ENCODE results near the gene CBX7.

The CBX7 gene

DNA sequence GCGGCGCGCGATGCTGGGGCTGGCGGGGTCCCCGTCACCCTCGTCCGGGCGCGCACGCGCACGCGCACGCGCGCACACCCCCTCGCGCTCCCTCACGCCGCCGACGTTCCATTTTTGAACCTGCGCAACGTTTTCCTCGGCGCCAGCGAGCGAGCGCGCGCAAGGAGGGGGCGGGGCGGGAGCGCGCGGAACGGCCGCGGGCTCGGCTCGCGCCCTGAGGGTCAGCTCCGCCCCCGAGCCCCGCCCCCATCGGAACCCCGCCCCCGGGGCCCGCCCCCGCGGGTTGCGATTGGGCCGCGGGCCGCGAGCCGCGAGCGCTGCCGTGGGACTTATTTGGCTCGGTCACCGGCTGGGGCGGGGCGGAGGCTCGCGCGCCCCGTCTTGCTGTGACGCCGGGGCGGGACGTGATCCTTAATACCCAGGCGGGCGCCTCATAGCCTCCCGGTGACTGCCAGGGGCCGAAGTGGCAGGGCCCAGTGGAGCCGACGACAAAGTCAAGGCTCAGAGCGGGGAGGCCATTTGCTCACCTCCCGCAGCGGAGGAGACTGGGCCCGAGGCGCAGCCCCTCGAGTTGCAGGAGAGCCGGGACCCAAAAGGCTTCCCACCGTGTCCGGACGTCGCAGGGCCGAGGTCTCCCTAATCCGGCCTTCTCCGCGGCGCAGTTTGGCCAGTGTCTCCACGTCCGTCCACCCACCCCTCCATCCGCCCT is at the start of gene CBX7:
Gene CBX7, minus strand, starts transcription at position 170 of the 709 bp plus-strand sequence. CDS start 236 bp downstream, outside the sequence.
- DNase-seq: peak; percentile 61 to 71

DNA sequence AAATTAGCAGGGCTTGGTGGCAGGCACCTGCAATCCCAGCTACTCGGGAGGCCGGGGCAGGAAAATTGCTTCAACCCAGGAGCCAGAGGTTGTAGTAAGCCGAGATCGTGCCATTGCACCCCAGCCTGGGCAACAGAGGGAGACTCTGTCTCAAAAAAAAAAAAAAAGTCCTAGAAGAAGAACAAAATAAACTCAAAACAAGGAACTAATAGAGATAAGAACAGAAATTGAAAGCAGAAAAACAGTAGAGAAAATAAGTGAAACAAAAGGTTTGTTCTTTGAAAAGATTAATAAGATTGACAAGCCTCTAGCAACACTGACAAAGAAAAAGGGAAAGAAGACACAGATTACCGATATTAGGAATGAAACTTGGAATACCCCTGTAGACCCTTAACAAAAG is 45.1 kb upstream of the CBX7 start:
- no peak for DNase-seq

DNA sequence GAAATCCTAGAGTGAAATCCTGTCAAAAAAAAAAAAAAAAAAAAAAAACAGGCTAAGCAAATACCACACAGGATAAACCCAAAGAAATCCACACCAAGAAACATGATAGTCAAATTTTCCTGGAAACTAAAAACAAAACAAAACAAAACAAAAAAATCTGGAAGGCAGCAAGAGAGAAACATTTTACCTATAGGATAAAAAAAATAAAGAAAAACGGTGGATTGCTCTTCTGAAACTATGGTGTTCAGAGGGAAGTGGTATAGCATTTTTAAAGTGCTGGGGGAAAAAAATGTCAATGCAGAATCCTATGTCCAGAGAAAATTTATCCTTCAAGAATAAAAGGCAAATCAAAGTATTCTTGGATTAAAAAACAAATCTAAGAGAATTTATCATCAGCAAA is 41.6 kb upstream of the CBX7 start:
- no peak for DNase-seq

DNA sequence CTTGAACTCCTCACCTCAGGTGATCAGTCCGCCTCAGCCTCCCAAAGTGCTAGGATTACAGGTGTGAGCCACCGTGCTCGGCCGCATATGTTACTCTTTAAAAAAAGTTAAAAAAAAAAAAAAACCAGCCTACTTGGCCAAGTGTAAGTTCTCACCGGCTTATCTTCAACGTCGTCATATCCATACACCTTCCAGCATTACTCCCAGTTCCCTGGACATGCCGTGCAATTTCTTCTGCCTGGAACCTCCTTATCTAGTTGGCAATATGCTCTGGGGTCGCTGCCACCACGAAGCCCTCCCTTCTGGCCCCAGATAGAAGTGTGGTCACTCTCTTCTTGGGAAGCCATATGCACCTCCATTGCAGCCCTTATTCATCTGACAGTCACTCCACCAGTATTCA is 36.3 kb upstream of the CBX7 start:
- DNase-seq: no peak

DNA sequence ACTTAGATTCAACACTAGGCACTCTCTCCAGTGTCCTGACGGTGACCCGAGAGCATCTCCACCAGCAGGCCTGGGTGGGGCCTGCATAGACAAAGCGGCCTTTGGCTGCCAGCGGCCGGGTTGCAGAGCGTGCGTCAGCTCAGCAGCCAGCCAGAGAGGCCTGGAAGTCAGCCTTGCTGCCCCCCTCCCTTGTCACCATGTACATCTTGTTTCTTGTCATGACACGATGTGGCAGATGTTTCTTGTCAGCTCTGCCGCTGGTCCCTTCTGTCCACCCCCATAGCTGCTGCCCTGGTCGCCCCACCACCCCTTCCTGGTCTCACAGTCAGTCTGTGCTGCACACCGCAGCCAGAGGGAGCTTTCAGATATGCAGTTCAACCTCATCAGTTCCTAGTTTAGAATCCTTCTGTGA is 33.1 kb upstream of the CBX7 start:
- DNase-seq: no peak

DNA sequence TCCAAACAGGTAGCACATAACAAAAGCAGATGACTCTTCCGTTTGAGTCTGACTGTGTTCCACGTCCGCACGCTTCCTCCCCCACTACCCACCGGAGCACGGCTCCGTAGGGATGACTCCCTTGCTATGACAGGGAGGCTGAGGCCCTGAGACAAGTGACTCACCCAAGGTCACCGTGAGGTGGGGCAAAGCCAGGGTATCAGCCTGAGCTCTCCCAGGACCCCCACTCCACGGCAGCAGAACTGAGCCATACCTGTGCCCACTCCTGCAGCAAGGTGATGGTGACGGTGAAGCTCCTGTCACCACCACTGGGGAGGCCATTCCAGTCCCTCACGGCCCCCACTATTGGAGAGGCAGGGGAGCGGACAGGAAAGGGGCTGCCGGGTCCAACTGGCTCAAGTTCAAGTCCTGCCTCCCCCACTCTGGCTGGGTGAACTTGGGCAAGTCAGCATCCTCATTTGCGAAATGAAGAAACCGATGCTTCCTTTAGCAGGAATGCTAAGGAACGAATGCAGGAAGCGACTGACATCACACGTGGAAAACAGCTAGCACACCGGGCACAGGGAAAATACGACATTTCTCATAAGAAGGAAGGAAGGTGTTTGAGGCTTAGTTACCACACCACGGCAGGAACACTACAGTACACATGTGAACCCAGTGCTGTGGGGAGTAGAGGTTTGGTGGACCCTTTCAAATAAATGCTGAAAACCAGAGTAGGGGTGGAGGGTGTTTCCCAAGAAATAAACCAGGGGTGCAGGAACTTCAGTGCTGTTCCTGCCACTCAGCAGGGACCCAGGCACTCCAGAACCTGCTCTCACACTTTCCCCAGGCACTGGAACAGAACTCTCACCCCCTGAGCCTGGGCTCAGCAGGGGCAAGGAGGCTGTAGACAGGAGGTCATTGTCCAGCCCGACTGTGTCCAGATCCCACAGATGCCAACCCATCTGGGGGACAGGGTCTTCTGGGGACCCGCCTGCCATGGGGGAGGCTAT is 32.4 kb upstream of the CBX7 start:
- no peak for DNase-seq

DNA sequence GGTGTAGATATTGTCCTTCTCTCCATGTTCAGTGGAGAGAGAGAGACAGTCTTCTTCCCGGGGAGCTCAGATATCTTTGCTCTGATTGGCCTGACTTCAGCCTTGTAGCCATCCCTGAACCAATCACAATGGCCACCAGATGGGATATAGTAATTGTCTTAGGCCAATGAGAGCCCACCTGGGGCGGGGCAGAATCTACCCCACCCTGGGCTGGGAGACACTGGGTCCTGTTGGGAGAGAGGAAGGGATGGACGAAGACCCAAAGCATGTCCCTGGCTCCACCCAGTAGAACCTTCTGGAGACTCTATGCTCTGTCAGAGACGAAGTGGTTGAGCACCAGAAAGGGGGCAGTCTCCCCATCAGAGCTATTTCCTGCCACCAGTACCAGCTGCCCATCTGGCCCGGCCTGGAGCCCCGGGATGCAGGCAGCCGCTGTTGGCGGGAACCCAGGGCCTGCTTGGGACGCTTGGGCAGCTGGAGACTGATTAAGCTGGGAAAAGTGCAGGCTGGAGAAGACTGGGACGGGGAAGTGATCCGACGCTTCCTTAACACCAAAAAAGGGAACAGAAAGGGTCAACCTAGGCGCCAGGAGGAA is 31.6 kb upstream of the CBX7 start:
- no peak for DNase-seq

DNA sequence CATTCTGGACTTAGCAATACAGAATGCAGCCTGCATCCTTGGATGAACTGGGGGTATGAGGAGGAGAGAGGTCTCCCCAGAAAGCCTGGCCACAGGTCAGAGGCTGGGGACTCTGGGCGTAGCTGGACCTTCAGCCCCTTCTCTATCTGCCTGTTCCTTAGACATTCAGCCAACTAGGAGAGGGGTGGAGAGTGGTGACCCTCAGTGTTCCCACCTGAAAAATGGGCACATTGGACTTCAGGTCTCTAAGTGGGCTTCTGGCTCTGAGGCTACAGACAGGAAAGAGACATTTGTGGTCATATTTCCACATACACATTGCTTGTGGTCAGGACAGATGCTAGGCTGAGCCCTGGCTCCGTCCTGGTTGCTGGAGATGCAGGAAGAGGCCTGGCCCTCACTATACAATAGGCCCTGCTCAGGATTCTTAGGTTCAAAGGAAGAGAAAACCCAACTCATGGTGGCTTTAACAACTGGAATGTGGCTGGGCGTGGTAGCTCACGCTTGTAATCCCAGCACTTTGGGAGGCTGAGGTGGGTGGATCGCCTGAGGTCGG is 30.1 kb upstream of the CBX7 start:
- DNase-seq: no peak

DNA sequence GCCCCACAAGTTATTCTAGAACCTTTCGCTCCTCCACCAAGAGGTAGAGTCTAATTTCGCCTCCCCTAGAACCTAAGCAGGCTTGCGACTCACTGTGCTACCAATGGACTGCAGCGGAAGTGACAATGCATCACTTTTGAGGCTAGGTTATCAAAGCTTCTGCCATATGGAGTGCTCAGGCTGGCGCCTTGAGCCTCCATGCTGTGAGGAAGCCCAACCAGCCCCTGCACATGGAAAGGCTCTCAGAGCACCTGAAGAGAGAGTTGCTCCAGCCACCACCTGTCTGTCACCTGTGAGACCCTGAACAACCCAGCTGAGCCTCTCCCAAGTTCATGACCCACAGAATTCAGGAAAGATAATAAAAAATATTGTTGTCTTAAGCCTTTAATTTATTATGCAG is 29.3 kb upstream of the CBX7 start:
- DNase-seq: no peak

DNA sequence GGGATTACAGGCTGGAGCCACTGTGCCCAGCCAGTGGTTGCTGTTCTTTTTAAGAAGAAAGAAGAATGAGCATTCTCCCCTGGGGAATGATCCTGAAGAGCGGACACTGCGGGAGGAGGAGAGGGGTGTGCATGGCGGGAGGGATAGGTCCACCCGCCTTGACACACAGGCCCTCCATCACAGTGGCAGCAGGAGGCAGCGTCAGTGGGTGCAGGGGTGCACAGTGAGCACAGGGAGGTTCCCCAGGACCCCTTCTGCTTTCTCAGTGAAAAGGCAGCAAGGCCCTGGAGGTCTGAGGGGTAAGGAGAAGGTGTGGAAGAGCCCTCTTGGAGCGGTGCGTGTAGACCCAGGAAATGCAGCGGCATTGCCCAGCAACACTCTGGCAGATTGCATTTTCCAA is 28.9 kb upstream of the CBX7 start:
- DNase-seq: no peak

DNA sequence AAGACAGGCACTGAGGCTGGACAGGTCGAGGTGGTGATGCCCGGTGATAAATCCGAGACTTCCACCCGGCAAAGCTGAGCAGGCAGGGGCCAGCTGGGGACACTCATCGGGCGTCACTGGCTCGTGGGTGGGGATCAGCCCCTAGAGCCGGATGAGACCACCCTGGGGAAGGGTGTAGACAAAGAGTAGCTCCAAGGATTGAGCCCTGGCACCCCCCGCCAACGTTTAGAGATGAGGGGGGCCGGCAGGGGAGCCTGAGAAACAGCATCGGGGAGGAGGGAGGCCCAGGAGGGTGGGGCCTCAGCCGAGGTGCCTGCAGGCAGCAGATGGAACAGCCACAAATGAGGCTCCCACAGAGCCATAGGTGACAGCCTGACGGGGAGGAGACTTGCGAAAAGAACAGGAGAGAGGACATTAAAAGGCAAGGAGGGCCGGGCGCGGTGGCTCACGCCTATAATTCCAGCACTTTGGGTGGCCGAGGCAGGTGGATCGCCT is 27.4 kb upstream of the CBX7 start:
- DNase-seq: no peak

DNA sequence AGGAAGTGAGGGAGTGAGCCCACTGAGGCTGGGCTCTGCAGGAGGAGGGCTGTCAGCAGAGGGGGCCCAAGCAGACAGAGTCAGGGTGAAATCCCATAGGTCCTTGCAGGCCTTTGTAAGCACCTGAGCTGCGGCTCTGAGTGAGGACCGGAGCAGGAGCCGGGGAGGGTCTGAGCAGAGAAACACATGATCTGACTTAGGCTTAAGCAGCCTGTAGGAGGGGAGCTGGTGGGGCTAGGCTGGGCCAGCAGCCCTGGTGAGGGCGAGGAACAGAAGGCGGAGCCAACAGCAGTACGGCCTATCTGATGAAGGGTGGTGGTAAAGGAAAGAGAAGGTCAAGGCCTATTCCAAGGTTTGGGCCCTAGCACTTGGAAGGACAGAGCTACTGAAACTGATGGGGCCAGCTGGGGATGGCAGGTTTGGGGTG is 26.9 kb upstream of the CBX7 start:
- no peak for DNase-seq

DNA sequence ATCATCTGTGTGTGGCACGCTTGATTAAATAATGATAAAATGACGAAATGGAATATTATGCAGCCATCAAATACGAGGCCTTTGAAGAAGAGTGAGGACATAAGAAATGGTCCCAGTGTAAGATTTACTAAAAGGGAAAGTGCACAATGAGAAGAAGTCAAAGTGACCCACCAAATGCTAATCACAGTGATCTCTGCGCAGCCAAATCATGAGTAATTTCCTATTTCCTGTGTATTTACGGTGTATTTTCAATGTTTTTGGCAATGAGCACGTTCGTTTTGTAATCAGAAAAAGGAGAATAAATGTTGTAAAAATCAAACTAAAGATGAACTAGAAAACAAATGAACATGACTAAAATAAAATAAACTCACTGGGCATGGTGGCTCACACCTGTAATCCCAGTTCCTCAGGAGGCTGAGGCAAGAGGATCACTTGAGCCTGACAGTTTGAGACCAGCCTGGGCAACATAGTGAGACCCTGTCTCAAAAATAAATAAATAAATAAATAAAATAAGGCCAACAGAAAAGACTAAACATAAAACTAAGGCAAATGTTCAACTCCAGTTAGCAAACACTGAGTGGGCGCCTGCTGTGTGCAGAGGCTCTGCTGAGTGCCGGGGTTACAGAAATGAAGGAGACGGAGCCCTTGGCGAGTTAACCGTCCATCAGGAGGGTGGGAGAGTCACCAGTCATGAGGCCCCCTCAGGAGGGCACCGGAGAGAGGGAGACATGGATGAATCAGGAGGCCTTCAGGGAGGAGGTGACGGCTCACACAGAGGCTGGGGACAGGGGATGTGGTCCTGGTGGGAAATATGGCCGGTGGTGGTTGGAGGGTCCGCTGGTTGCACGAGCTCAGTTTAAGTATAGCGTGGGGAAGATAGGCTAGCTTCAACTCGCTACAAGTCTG is 26.0 kb upstream of the CBX7 start:
- no peak for DNase-seq

DNA sequence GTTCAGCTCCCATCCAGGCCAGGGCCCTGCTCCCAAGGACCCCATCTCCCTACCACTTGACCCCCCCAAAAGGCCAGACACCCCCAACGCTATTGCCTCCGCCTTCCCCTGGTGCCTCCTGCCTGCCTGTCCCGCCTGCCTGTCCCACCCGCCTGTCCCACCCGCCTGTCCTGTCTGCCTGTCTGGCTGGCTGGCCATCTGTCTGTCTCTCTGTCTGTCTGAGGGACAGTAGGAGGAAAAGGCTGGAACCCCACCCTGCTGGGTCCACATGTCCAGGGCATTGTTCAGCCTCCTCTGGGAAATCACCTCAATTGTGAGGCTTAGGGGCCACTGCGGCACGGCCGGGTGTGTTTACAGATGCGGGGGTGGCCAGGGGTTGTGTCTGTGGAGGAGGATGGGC is 25.3 kb upstream of the CBX7 start:
- DNase-seq: no peak

DNA sequence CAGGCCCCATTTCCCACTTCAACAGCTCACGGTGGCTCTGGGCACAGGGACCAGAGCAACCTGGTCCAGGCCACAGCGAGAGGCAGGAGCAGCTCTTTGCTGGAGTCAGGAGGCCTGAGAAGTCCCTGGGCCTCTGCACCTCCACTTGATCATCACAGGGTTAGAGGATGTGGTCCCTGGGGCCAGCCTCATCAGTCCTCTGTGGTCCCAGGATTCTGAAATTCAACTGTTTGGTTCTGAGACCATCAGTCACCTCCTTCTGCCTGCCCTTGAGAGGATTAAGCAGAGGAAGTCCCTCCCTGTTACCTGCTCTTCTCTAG is 24.9 kb upstream of the CBX7 start:
- DNase-seq: no peak

DNA sequence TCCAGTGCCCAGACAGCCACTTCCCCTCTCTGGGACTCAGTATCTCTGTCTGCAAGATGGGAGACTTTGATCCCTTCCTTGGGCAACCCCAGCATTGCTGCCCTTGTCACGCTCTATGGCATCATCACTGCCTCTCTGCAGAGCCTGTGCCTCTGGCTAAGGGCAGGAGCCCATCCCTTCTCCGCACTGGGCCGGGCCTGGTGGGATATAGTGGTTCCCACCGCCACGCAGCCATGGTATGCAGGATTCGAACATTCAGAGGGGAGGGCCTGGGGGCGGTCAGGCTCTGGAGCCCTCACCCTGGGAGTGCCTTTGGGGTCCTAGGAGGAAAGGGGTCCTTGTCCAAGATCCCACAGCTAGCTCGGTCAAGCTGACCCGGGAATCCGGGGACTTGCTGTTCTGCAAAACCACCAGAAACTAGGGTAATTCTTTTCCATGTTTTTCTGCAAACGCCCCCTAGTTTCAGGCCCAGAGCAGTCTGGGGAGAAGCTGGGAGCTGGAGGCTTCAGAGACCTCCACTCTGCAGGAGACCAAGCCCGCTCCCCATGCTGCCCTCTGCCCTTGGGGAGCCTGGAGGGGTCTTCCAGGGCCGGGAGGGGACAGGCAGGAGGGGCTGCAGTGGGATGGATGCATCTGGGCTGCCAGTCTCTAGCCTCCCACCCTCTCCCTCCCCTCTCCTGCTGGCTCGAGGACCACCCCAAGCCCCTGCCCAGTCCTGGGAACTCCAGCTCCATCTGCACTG is 24.4 kb upstream of the CBX7 start:
- DNase-seq: no peak

DNA sequence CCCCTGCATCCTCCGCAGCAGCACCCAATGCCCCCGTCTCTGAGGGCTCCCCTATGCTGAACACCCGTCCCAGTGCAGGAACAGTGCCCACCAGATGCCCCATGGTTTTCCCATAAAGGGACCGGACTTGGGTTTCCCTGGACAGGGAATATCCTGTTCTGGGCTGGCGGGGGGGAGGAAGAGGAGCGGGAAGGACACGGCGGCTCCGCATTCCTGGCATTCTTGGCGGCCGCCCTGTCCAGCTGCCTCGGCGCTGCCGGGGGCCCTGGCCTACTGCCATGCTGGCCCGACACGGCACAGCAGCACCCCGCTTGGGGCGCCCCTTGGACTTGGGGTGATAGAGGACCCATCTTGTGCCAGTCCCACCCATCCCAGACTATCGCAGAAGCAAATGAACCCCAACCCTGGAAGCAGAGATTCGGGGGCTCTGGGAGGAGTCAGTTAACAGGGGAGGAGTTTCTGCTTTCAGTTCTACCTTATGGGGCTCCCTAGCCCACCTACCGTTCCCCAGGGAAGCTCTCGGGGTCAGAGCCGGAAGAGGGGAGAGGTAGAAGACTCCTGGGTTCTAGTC is 23.7 kb upstream of the CBX7 start:
- DNase-seq: no peak

DNA sequence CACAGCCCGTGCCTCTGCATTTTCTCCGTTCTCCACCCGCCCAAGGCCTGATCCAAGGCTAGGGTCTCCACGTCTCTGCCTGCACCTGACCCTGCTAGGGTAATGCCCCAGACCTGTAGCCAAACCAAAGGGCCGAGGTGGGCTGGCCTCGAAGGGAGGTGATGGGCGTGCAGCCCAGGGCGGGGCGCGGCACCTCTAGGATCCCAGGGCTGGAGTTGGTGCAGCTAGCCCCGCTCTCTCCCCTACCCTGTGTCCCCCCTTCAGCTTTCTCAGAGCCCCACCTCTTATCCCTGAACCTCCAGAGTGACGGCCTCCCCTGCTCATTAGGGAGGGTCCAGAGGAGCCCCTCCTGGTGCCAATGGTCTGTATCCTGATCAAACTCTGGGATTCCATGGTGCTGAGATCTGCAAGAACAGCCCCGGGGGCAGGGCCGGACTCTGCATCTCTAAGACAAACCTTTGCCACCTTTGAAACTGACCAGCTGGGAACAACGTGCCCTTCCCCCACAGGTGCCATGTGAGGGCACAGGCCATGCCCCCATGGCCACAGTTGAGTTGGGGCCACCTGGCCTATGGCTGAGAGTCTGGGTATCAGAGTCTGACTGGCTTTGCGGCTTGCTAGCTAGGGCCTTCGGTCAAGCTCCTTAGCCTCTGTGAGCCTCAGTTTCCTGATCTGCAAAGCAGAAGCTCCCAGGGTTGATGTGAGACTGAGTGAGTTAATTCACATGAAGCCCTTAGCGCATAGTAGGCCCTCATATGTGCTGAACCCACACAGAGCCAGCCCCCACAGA is 23.1 kb upstream of the CBX7 start:
- no peak for DNase-seq

DNA sequence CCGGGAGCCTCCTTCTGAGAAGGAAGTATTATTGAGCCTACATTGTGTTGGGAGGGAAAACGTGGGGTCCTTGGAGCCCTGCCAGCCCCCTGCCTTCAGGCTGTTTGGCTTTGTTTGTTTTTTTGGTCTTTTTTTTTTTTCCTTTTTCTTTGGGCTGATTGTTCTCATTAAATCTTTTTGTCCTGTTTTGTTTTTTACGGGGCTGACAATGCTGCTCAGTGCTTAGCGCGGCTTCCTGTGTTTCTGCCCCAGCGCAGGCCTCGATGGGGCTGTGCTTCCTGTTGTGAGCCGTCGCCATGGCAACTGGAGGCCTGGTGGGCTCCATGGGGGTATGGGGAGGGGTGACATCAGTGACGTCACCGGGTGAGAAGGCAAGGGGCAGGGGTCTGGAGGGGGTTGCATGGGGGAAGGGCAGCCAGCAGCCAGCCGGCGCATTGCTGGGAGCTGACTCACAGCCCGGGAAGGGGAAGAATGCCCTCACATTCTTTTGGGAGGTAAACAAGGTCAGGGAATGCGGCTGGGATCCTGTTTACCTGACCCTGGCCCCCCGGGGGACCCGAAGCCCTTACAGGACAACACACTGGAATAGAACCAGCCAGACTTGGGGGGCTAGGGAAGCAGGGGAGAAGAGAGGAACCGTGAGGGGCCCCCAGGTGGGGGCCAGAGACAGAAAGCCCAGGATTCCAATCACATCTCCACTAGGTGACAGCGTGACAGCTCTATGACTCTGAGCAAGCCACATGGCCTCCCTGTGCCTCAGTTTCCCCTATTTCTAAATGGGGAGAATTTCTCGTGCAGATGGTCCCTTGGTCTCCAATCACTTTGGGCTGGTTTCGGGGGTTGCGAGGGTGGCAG is 22.2 kb upstream of the CBX7 start:
- no peak for DNase-seq

All from NCI-H187 (cell line).